K562 (cell line): ENCODE results near the gene CDC27. TPM values are rescaled to one million over a fixed set of nuclear protein-coding genes. Genes with fewer than 3 reads are reported as not detected.
"Not testable (repeated sequence)": the region's sequence is repeated elsewhere in the genome, so short reads cannot be mapped to it uniquely, and the experiment has no call there.

Source experiments
- ATAC-seq: fragments of 200-7000 bp; cut with Tn5 transposase; 3 replicates; pipeline ENCODE4 v1.9.1; 2020; ENCODE audit warnings: moderate library complexity
- BruUV-seq: library from RNA; stranded (reverse); fragments of 400-500 nt; replicated peaks from 2 replicates; lab custom pipeline; 2021; lab: Mats Ljungman, UMichigan
- CTCF ChIA-PET: fragments of 300-600 bp; formaldehyde crosslinking; extraction: SDS; loops from one replicate; lab custom pipeline; 2021; ENCODE audit warnings: low intra/inter-chr PET ratio; lab: Yijun Ruan, JAX
- POLR2A ChIA-PET: fragments of 300-600, 350-650 bp; sonication (Branson Sonifier 250); formaldehyde crosslinking; extraction: SDS; loops from one replicate; lab custom pipeline; 2021; ENCODE audit warnings: antibody characterized with exemption, inconsistent platforms; lab: Yijun Ruan, JAX
- DNase-seq, 4 experiments: peaks; one replicate each; pipeline versions ENCODE4 v3.0.0 to v3.0.0-alpha.2; 2011 to 2018; ENCODE audit warnings: low spot score in 3 of 4, mixed read lengths in 3 of 4; ENCODE audit errors: extremely low read depth in 1 of 4
- FAIRE-seq: peaks from 2 replicates; lab custom pipeline; 2011; peaks lifted over from hg19 to GRCh38; lab: Jason Lieb, UNC
- H2AFZ ChIP-seq: 2 replicates; pipeline ENCODE4 v1.6.0; 2011; ENCODE audit warnings: low read depth, low read length, control low read depth, inconsistent platforms
- H3K27ac ChIP-seq: fragments of 200-600 bp; 3 replicates; pipeline ENCODE4 v1.8.0; 2011; ENCODE audit warnings: low read depth, mild to moderate bottlenecking, control low read depth, inconsistent platforms, low read length, moderate library complexity, mixed read lengths; ENCODE audit errors: extremely low read depth
- H3K27me3 ChIP-seq, 2 experiments: fragments of 300-600 bp in 1 of 2; 2 replicates in 1 of 2; 3 replicates in 1 of 2; pipeline versions ENCODE4 v1.6.0 to v1.8.0; 2011; ENCODE audit warnings: inconsistent platforms in 2 of 2, low read length in 2 of 2, mild to moderate bottlenecking in 1 of 2, mixed read lengths in 1 of 2, moderate library complexity in 1 of 2; ENCODE audit not compliant: control insufficient read depth in 2 of 2, insufficient read depth in 2 of 2
- H3K36me3 ChIP-seq: fragments of 300-600 bp; 3 replicates; pipeline ENCODE4 v1.8.0; 2011; ENCODE audit warnings: mild to moderate bottlenecking, low read length, inconsistent platforms; ENCODE audit not compliant: control insufficient read depth, insufficient read depth
- H3K4me1 ChIP-seq, 2 experiments: fragments of 200-600 bp in 1 of 2; replicated peaks in 1 of 2; 2 replicates in 1 of 2; 3 replicates in 1 of 2; pipeline versions ENCODE4 v1.5.1 to v1.8.0; 2011; ENCODE audit warnings: inconsistent platforms in 2 of 2, low read length in 2 of 2, mild to moderate bottlenecking in 1 of 2, mixed read lengths in 1 of 2, moderate library complexity in 1 of 2; ENCODE audit not compliant: control insufficient read depth in 2 of 2, insufficient read depth in 2 of 2
- H3K4me2 ChIP-seq: 2 replicates; pipeline ENCODE4 v1.6.1; 2011; ENCODE audit warnings: low read length, control low read depth, inconsistent platforms, mixed read lengths; ENCODE audit not compliant: insufficient read depth
- H3K4me3 ChIP-seq: fragments of 200-600 bp; sonication (generic), shearing (Covaris generic); 2 replicates; pipeline ENCODE4 v1.5.1; 2016; ENCODE audit warnings: control low read depth, inconsistent platforms
- H3K79me2 ChIP-seq: fragments of 200-600 bp; 3 replicates; pipeline ENCODE4 v1.8.0; 2011; ENCODE audit warnings: low read length, inconsistent platforms; ENCODE audit not compliant: control insufficient read depth, insufficient read depth
- H3K9ac ChIP-seq, 2 experiments: 2 replicates each; pipeline versions ENCODE4 v1.6.0 to v1.6.1; 2011; ENCODE audit warnings: low read depth in 2 of 2, low read length in 2 of 2, control low read depth in 1 of 2, inconsistent platforms in 1 of 2, mild to moderate bottlenecking in 1 of 2, mixed read lengths in 1 of 2; ENCODE audit not compliant: insufficient read depth in 1 of 2
- H3K9me1 ChIP-seq: one replicate; pipeline ENCODE4 v1.6.0; 2011; ENCODE audit warnings: inconsistent platforms, mild to moderate bottlenecking, low read length, moderate library complexity; ENCODE audit not compliant: control insufficient read depth, insufficient read depth
- H3K9me3 ChIP-seq: replicated peaks from 2 replicates; pipeline ENCODE4 v1.5.1; 2011; ENCODE audit warnings: low read depth, low read length, inconsistent platforms; ENCODE audit not compliant: control insufficient read depth, insufficient read depth
- H4K20me1 ChIP-seq: replicated peaks from 2 replicates; pipeline ENCODE4 v1.6.1; 2011; ENCODE audit warnings: low read length, inconsistent platforms, mixed read lengths; ENCODE audit not compliant: control insufficient read depth, insufficient read depth
- DNMT1 ChIP-seq: fragments of 450-650 bp; IDR thresholded peaks from 2 replicates; pipeline ENCODE4 v1.6.1; 2016; ENCODE audit warnings: antibody characterized with exemption, mild to moderate bottlenecking
- FOXM1 ChIP-seq, 2 experiments: fragments of 450-650 bp in 1 of 2; sonication (generic) in 1 of 2; formaldehyde crosslinking in 1 of 2; IDR thresholded peaks; 2 replicates each; pipeline versions ENCODE4 v1.6.1 to v1.9.0; 2017 to 2022; ENCODE audit warnings: low read depth in 2 of 2, mild to moderate bottlenecking in 2 of 2, missing genetic modification reagents in 1 of 2, moderate library complexity in 1 of 2
- HNRNPH1 ChIP-seq: fragments of 200-400 bp; formaldehyde crosslinking; optimal IDR thresholded peaks from 2 replicates; pipeline ENCODE3; 2017; ENCODE audit warnings: low read depth, mild to moderate bottlenecking, low read length, moderate library complexity
- HNRNPL ChIP-seq: fragments of 200-400 bp; formaldehyde crosslinking; IDR thresholded peaks from 2 replicates; pipeline ENCODE4 v1.6.1; 2017; ENCODE audit warnings: low read depth, mild to moderate bottlenecking, low read length
- ILK ChIP-seq: fragments of 450-650 bp; IDR thresholded peaks from 2 replicates; pipeline ENCODE4 v1.6.1; 2016; ENCODE audit warnings: missing genetic modification characterization, low read depth, mild to moderate bottlenecking, missing compliant biosample characterization, moderate library complexity, borderline replicate concordance
- RNF2 ChIP-seq: sonication (generic); IDR thresholded peaks from 2 replicates; pipeline ENCODE4 v1.6.1; 2016
- SIN3A ChIP-seq, 2 experiments: fragments of 150-350 bp in 1 of 2; IDR thresholded peaks; 2 replicates each; pipeline ENCODE4 v1.6.1; 2011 to 2016; ENCODE audit warnings: borderline replicate concordance in 2 of 2, low read depth in 2 of 2, low read length in 2 of 2, mild to moderate bottlenecking in 2 of 2, moderate library complexity in 2 of 2; ENCODE audit not compliant: control insufficient read depth in 1 of 2
- SMARCC2 ChIP-seq: fragments of 450-650 bp; IDR thresholded peaks from 2 replicates; pipeline ENCODE4 v1.6.1; 2017; ENCODE audit warnings: antibody characterized with exemption, moderate library complexity, mild to moderate bottlenecking, low read depth
- SPI1 ChIP-seq: IDR thresholded peaks from 2 replicates; pipeline ENCODE4 v1.6.1; 2011; ENCODE audit warnings: low read depth, low read length, control low read depth, borderline replicate concordance
- ZFPM2 ChIP-seq: fragments of 250-450 bp; sonication (Bioruptor Pico); IDR thresholded peaks from 2 replicates; pipeline ENCODE4 v1.5.1; 2022; ENCODE audit warnings: mild to moderate bottlenecking
- ZNF143 ChIP-seq: sonication (generic); formaldehyde crosslinking; IDR thresholded peaks from 2 replicates; pipeline ENCODE4 v1.9.0; 2022; ENCODE audit warnings: mild to moderate bottlenecking, missing genetic modification reagents
- ZNF197 ChIP-seq: fragments of 200-800 bp; sonication (Bioruptor generic); IDR thresholded peaks from 2 replicates; pipeline ENCODE4 v1.6.1; 2016; ENCODE audit warnings: low read depth, missing genetic modification characterization, missing compliant biosample characterization
- WGBS: fragments of 100-300 bp; shearing (Covaris generic); methylation state at CpG from one replicate; pipeline ENCODE4 v1.1.6; 2016; ENCODE audit warnings: low coverage, mixed read lengths; ENCODE audit not compliant: insufficient coverage; ENCODE audit errors: missing lambda C conversion rate; 5-methylcytosine and 5-hydroxymethylcytosine counted together
- in situ Hi-C: fragments of 300-500 bp; cut with MboI; formaldehyde crosslinking; loops from 4 replicates; pipeline ENCODE4 v1.15.0; 2018; ENCODE audit warnings: inconsistent platforms, mixed read lengths
- intact Hi-C: fragments of 100-400 bp; cut with micrococcal nuclease; formaldehyde crosslinking; loops from 2 replicates; pipeline ENCODE4 v1.14.2; 2022
- polyA plus RNA-seq, 8 experiments: library from polyadenylated mRNA; depleted of rRNA in 4 of 8; stranded (reverse) in 5 of 8; unstranded in 3 of 8; fragments of >200 nt; fragmentation: Nextera tagmentation in 2 of 8; fragmentation: Illumina TruSeq in 1 of 8; extraction: Ambion mirVana in 2 of 8; extraction: Trizol in 1 of 8; gene quantifications; 2 replicates each; pipeline versions ENCODE4 v1.2.1 to v1.2.3, GENCODE V29; 2011 to 2014; ENCODE audit warnings: inconsistent platforms in 1 of 8, missing spikeins in 1 of 8
- total RNA-seq, 7 experiments: library from RNA; depleted of rRNA in 6 of 7; stranded (reverse); fragments of >200 nt in 6 of 7; fragmentation: Illumina TruSeq in 2 of 7; extraction: Trizol in 2 of 7; gene quantifications; 2 replicates each; pipeline versions ENCODE4 v1.2.1 to v1.2.3, GENCODE V29; 2011 to 2021; ENCODE audit warnings: low replicate concordance in 1 of 7

The CDC27 gene
- total and polyA plus RNA-seq, 9 of the 15 experiments (the other 6 are each of a cell fraction or from before 2014, with no cell fraction given): 28.6 to 155 (median 94.1) TPM

DNA sequence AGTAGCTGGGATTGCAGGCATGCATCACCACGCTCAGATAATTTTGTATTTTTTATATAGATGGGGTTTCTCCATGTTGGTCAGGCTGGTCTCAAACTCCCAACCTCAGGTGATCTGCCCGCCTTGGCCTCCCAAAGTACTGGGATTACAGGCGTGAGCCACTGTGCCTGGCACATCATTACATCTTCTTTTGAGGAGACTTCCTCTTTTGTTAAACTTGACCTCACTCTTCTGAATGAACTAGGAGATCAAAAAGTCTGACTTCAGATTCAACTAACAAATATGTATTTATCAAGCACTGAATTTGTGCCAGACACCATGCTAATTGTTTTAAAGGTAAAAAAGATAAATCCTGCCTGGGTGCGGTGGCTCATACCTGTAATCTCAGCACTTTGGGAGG lies 27.7 kb upstream of the CDC27 start:
- H3K27me3 ChIP-seq, in situ Hi-C loops, BruUV-seq, H2AFZ ChIP-seq, DNase-seq, H3K9me3 ChIP-seq, FAIRE-seq, H3K4me3 ChIP-seq, intact Hi-C loops, H3K9me1 ChIP-seq, H3K27ac ChIP-seq, CTCF ChIA-PET, H3K4me2 ChIP-seq, ATAC-seq, H3K9ac ChIP-seq, H4K20me1 ChIP-seq: not testable (repeated sequence)
- H3K36me3 ChIP-seq: peaks cover 51% of the 10 kb centered on the region
- peaks cover 34% of the 10 kb centered on the region for H3K79me2 ChIP-seq
- peak; percentile 62 for TF ChIP-seq SPI1
- WGBS: 94% methylated on average over 4 of the region's 4 CpGs
- H3K4me1 ChIP-seq: peaks cover 31 to 52% of the 10 kb centered on the region in 2 experiments; a peak in 4 of 5 replicates
- POLR2A ChIA-PET: interaction anchor here (0.7 to 1.4 kb wide), 2 partner anchors 8 to 28 kb away, joined by 3 to 5 read pairs; partner anchors contain the start of gene CDC27

DNA sequence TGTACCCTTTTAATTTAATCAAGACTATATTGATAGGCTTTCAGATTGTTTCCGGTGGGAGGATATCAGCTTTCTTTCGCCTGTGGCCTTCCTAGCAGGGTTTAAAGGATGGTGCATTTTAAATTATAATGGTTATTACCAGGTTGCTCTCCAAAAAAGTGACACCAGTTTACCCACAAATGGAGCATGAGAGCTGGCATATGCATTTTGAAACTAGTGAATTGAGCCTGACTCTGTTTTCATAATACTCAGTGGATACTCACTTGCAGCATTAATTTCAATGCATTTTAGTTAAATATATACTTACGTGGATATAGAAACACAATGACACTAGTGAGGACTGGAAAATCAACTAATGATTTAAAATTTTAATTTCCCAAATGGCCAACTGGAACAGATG lies 25.8 kb upstream of the CDC27 start:
- TF ChIP-seq ZNF197 (CRISPR knock-in tag) (no peak), DNMT1 (no peak), HNRNPH1 (no peak), SIN3A (IDR thresholded peaks at IDR 0.05; ENCODE audit: borderline replicate concordance in 2 of 2, control insufficient read depth in 1 of 2, low read depth in 2 of 2, low read length in 2 of 2) (no peak), ZNF143 (no peak), RNF2 (no peak), ILK (tag) (no peak), ZFPM2 (no peak), FOXM1 (IDR thresholded peaks at IDR 0.05; ENCODE audit: low read depth) (no peak), FOXM1 (CRISPR knock-in tag; IDR thresholded peaks at IDR 0.05; ENCODE audit: low read depth) (no peak), HNRNPL (no peak), SMARCC2 (no peak)
- Histone ChIP-seq H3K9me3 (no peaks in the 10 kb centered on the region), H3K9ac (no peak overlapping the region), H3K4me2 (no peak overlapping the region), H2AFZ (no peak overlapping the region), H3K4me3 (no peak overlapping the region), H3K79me2 (peaks cover 46% of the 10 kb centered on the region), H4K20me1 (no peaks in the 10 kb centered on the region), H3K4me1 (peaks cover 24 to 50% of the 10 kb centered on the region in 2 experiments; a peak in 4 of 5 replicates), H3K27me3 (no peaks in the 10 kb centered on the region), H3K9me1 (no peaks in the 10 kb centered on the region), H3K27ac (no peak overlapping the region), H3K36me3 (peaks cover 34% of the 10 kb centered on the region)
- POLR2A ChIA-PET: no interaction called here
- in situ Hi-C loops (no loop called here), intact Hi-C loops (loop anchor here (5.0 kb wide), 1 partner anchor 38 kb away; no protein-coding TSS in a partner anchor)
- BruUV-seq: no TSS peak
- ATAC-seq (no peak), FAIRE-seq (no peak), DNase-seq (no peak)
- WGBS: 85% methylated on average over 3 of the region's 3 CpGs
- CTCF ChIA-PET: no interaction called here
